ENCODE measurements around the gene SV2A.
"Not testable (repeated sequence)": the region's sequence is repeated elsewhere in the genome, so short reads cannot be mapped to it uniquely, and the experiment has no call there.

The SV2A gene

DNA sequence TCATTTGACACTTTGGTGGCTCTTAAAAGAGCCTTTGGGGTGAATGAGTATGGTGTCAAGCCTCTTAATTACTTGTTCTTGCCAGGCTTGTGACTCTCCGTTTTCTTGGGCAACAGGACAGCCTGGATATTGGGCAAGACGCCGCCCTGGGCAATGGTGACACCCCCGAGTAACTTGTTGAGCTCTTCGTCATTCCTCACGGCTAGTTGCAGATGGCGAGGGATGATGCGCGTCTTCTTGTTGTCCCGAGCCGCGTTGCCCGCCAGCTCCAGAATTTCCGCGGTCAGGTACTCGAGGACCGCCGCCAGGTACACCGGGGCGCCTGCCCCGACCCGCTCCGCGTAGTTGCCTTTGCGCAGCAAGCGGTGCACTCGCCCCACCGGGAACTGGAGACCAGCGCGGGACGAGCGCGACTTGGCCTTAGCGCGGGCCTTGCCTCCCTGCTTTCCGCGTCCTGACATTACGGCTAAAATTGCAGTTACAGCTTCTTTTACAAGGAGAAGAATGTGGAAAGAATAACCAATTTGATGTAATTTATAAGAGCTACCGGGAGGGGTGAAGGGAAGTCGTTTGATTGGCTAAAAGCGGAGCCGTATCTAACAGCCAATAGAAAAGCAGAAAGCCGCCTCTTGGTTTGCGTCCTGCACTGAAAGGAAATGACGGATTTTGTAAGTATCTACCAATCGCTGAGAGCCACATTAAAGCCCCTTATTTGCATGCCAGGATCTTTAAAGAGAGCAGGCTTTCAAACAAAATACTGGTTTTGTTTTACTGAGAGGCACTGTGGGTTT, 30.0 kb downstream of the SV2A start:
- H3K4me3 ChIP-seq (ENCODE audit: insufficient read depth, low read depth, low read length, poor library complexity, severe bottlenecking) = peak overlapping the region; percentile 64
- H3K9me3 ChIP-seq (ENCODE audit: control insufficient read depth, low read length) = no peaks in the 10 kb centered on the region
- no peaks in the 10 kb centered on the region for H3K36me3 ChIP-seq (ENCODE audit: control insufficient read depth, insufficient read depth, low read length)
- peak overlapping the region; percentile 81 for H3K27ac ChIP-seq (ENCODE audit: insufficient read depth, low read length, poor library complexity, severe bottlenecking)
- H3K27me3 ChIP-seq (replicated peaks; ENCODE audit: control insufficient read depth, insufficient read depth, low read length, poor library complexity, severe bottlenecking) = no peaks in the 10 kb centered on the region
- peak; percentile 66 to 79 (median 68) for DNase-seq
- H3K4me1 ChIP-seq (ENCODE audit: control insufficient read depth, insufficient read depth, low read length, poor library complexity, severe bottlenecking) = peaks cover 5% of the 10 kb centered on the region

DNA sequence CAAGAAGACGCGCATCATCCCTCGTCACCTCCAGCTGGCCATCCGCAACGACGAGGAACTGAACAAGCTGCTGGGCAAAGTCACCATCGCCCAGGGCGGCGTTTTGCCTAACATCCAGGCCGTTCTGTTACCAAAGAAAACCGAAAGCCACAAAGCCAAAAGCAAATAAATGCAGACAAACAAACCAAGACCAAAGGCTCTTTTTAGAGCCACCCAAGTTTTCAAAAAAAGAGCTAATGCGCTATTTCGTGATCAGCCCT, 30.5 kb downstream of the SV2A start:
- H3K27ac ChIP-seq (ENCODE audit: insufficient read depth, low read length, poor library complexity, severe bottlenecking) = peak overlapping the region; percentile 81
- not testable (repeated sequence) for H3K27me3 ChIP-seq (replicated peaks; ENCODE audit: control insufficient read depth, insufficient read depth, low read length, poor library complexity, severe bottlenecking); H3K36me3 ChIP-seq (ENCODE audit: control insufficient read depth, insufficient read depth, low read length); DNase-seq; H3K4me1 ChIP-seq (ENCODE audit: control insufficient read depth, insufficient read depth, low read length, poor library complexity, severe bottlenecking); H3K9me3 ChIP-seq (ENCODE audit: control insufficient read depth, low read length)
- peak overlapping the region; percentile 64 for H3K4me3 ChIP-seq (ENCODE audit: insufficient read depth, low read depth, low read length, poor library complexity, severe bottlenecking)

DNA sequence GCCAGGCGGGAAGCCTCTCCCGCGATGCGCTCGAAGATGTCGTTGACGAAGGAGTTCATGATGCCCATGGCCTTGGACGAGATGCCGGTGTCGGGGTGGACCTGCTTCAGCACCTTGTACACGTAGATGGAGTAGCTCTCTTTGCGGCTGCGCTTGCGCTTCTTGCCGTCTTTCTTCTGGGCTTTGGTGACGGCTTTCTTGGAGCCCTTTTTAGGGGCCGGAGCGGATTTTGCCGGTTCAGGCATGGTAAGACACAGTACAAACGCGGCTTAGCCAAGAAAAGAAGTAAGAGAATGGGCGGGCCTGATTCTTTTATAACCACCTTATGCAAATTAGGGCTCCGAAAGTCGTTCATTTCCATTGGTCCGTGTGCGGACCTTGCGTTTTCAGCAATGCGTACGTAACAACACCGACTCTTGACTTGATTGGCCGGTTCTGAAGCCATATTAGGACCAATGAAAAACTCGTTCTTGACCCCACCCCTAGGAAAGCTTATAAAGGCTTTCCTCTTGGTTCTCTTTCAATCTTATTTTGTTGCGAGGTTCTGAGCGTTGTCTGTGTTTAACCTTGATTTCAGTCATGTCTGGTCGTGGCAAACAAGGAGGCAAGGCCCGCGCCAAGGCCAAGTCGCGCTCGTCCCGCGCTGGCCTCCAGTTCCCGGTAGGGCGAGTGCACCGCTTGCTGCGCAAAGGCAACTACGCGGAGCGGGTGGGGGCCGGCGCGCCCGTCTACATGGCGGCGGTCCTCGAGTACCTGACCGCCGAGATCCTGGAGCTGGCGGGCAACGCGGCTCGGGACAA, 31.0 kb downstream of the SV2A start:
- Histone ChIP-seq H3K27ac (ENCODE audit: insufficient read depth, low read length, poor library complexity, severe bottlenecking) (peak overlapping the region; percentile 81), H3K4me1 (ENCODE audit: control insufficient read depth, insufficient read depth, low read length, poor library complexity, severe bottlenecking) (peaks cover 5% of the 10 kb centered on the region), H3K36me3 (ENCODE audit: control insufficient read depth, insufficient read depth, low read length) (no peaks in the 10 kb centered on the region), H3K9me3 (ENCODE audit: control insufficient read depth, low read length) (no peaks in the 10 kb centered on the region), H3K27me3 (replicated peaks; ENCODE audit: control insufficient read depth, insufficient read depth, low read length, poor library complexity, severe bottlenecking) (no peaks in the 10 kb centered on the region), H3K4me3 (ENCODE audit: insufficient read depth, low read depth, low read length, poor library complexity, severe bottlenecking) (peak overlapping the region; percentile 66)
- peak; percentile 78 to 86 (median 78) for DNase-seq

DNA sequence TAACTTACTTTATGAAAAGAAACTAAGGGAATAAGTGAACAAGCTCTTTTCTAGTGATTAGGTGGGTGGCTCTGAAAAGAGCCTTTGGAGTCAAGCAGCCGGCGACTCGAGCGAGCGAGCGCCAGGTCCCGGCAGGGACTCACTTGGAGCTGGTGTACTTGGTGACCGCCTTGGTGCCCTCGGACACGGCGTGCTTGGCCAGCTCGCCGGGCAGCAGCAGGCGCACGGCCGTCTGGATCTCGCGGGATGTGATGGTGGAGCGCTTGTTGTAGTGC, 31.6 kb downstream of the SV2A start:
- not testable (repeated sequence) for DNase-seq; H3K4me1 ChIP-seq (ENCODE audit: control insufficient read depth, insufficient read depth, low read length, poor library complexity, severe bottlenecking)

DNA sequence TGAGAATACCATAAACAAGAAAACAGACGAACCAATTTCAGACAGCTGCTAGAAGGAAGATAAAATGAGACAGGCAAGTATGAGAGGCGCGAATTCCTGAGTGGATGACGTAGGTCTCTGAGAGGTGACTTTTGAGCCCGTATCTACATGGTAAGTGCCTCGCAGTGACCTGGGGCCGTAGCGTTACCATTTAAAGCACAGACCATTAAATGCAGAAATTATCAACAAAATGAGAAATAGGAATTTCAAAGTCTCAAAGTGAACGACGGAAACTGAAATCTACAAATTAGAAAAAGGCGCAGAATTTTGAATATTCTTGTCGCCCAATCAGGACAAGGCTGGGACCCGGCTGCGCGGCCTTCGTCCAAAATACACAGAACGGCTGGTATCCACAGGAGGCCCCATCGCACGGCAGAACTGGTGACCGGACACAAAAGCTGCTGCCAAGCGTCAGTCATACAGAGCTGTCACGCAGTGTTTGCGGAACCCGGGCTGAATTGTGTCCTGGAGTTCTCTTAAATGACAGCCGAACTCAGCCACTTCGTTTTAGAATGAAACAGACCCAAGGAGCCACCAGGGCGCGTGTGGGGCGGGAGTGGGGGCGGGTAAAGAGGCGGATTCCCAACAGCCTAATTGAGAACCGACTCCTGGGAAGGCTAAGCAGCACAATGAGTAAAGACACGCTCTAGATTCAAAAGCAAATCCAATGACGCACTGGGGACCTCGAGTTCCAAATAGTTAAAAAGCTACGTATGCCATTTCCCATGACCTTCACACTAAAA, 32.1 kb downstream of the SV2A start:
- Histone ChIP-seq H3K9me3 (ENCODE audit: control insufficient read depth, low read length) (no peaks in the 10 kb centered on the region), H3K4me3 (ENCODE audit: insufficient read depth, low read depth, low read length, poor library complexity, severe bottlenecking) (peak overlapping the region; percentile 66), H3K27ac (ENCODE audit: insufficient read depth, low read length, poor library complexity, severe bottlenecking) (peak overlapping the region; percentile 81), H3K4me1 (ENCODE audit: control insufficient read depth, insufficient read depth, low read length, poor library complexity, severe bottlenecking) (peaks cover 5% of the 10 kb centered on the region), H3K36me3 (ENCODE audit: control insufficient read depth, insufficient read depth, low read length) (no peaks in the 10 kb centered on the region), H3K27me3 (replicated peaks; ENCODE audit: control insufficient read depth, insufficient read depth, low read length, poor library complexity, severe bottlenecking) (no peaks in the 10 kb centered on the region)
- DNase-seq = peak; percentile 30 to 51 (median 51)

More for the DNA sequence above, 31.6 kb downstream of the SV2A start:
- H3K4me3 ChIP-seq (ENCODE audit: insufficient read depth, low read depth, low read length, poor library complexity, severe bottlenecking) = peak overlapping the region; percentile 66
- H3K36me3 ChIP-seq (ENCODE audit: control insufficient read depth, insufficient read depth, low read length); H3K9me3 ChIP-seq (ENCODE audit: control insufficient read depth, low read length); H3K27me3 ChIP-seq (replicated peaks; ENCODE audit: control insufficient read depth, insufficient read depth, low read length, poor library complexity, severe bottlenecking): not testable (repeated sequence)
- peak overlapping the region; percentile 81 for H3K27ac ChIP-seq (ENCODE audit: insufficient read depth, low read length, poor library complexity, severe bottlenecking)

DNA sequence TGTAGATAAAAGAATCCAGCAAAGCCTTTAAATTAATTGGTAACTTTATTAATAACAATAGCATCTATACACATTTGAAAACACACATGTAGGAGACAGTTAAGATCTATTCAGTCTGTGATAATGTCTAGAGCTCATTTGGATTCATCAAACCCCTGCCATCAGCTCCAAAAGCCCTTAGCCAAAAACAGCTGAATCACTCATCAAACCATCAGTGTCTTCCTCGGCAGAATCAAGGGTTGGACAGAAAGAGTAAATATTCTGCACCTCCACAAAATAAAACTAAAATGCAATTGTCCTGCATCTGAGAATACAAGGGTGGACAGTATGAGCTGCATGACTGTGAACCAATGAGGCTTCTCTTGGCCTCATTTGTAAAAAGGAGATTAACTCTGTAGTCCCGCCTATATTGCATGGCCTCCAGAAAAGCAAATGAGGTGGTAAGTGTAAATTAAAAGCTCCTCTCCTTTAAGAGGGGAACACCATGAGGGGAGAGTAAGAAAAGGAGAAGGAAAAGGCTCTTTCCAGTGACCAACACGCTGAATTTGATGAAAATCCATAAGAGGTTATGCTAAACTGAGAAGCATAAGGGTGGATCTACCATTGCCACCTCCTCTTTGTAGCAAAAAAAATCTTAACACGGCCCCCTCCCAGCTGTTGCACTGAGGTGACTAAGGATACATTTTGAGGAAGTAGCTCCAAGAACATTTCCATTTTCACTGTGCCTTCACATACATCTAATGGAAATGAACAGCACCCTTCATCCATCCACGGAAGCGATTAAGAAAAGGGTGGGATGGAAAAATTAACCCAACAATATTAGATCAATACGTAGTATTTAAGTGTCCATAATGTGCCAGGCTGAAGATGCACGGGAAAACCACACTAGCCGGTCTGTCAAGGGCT, 33.0 kb downstream of the SV2A start:
- no peaks in the 10 kb centered on the region for H3K36me3 ChIP-seq (ENCODE audit: control insufficient read depth, insufficient read depth, low read length)
- H3K9me3 ChIP-seq (ENCODE audit: control insufficient read depth, low read length) = no peaks in the 10 kb centered on the region
- no peaks in the 10 kb centered on the region for H3K27me3 ChIP-seq (replicated peaks; ENCODE audit: control insufficient read depth, insufficient read depth, low read length, poor library complexity, severe bottlenecking)
- no peak for DNase-seq
- H3K4me3 ChIP-seq (ENCODE audit: insufficient read depth, low read depth, low read length, poor library complexity, severe bottlenecking) = peak overlapping the region; percentile 66
- H3K4me1 ChIP-seq (ENCODE audit: control insufficient read depth, insufficient read depth, low read length, poor library complexity, severe bottlenecking) = peaks cover 6% of the 10 kb centered on the region
- H3K27ac ChIP-seq (ENCODE audit: insufficient read depth, low read length, poor library complexity, severe bottlenecking) = peak overlapping the region; percentile 81

DNA sequence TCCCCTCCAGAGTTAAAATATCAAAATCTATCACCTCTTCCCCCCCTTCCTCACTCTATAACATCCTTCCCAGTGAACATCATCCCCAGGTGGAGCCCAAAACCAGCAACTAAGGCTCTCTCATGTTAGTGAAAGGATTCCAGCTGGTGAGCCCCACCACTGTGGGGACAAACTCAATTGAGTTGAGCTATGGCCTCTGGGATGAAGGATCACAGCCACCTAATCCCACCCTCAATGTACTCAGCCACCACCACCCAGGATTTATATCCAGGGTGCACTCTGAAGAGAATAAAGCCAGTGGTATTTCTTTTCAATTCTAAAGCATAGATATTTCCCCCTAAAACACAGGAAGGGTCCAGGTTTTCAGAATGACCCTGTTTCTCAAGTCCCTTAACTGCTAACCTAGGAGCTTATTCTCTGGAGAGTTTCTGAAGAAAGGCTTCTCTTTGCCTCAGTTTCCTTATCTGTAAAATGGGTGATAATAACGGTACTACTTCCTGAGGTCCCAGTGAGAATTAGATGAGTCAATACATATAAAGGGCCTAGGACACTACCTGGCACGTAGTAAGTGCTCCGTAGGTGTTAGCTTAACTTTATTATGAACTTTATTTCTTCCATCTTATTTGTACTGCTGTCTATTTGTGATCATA, 33.9 kb downstream of the SV2A start:
- no peak for DNase-seq
- Histone ChIP-seq H3K27ac (ENCODE audit: insufficient read depth, low read length, poor library complexity, severe bottlenecking) (no peak overlapping the region), H3K4me3 (ENCODE audit: insufficient read depth, low read depth, low read length, poor library complexity, severe bottlenecking) (no peak overlapping the region), H3K36me3 (ENCODE audit: control insufficient read depth, insufficient read depth, low read length) (no peaks in the 10 kb centered on the region), H3K4me1 (ENCODE audit: control insufficient read depth, insufficient read depth, low read length, poor library complexity, severe bottlenecking) (peaks cover 13% of the 10 kb centered on the region), H3K9me3 (ENCODE audit: control insufficient read depth, low read length) (no peaks in the 10 kb centered on the region), H3K27me3 (replicated peaks; ENCODE audit: control insufficient read depth, insufficient read depth, low read length, poor library complexity, severe bottlenecking) (no peaks in the 10 kb centered on the region)

DNA sequence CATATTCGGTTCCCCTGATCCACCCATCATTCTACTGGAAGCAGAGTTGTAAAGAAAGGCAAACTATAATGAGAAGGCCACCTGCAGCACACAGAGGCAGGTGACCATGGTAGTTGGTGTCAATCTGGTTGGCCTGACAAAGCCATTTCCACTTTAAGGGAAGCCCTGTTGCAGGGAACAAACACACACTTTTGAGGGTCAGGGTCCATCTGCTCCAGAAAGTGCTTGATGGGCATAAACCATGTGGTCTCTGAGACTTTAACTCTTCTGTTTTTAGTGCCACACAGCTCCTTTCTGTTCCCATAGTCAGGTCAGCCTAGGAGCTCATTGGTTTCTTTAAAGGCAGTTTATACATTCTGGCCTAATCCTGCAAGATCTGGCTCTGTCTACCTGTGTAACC, 35.8 kb downstream of the SV2A start:
- no peaks in the 10 kb centered on the region for H3K9me3 ChIP-seq (ENCODE audit: control insufficient read depth, low read length)
- no peak overlapping the region for H3K4me3 ChIP-seq (ENCODE audit: insufficient read depth, low read depth, low read length, poor library complexity, severe bottlenecking)
- no peaks in the 10 kb centered on the region for H3K36me3 ChIP-seq (ENCODE audit: control insufficient read depth, insufficient read depth, low read length)
- peaks cover 13% of the 10 kb centered on the region for H3K4me1 ChIP-seq (ENCODE audit: control insufficient read depth, insufficient read depth, low read length, poor library complexity, severe bottlenecking)
- no peak overlapping the region for H3K27ac ChIP-seq (ENCODE audit: insufficient read depth, low read length, poor library complexity, severe bottlenecking)
- DNase-seq = no peak
- H3K27me3 ChIP-seq (replicated peaks; ENCODE audit: control insufficient read depth, insufficient read depth, low read length, poor library complexity, severe bottlenecking) = no peaks in the 10 kb centered on the region

DNA sequence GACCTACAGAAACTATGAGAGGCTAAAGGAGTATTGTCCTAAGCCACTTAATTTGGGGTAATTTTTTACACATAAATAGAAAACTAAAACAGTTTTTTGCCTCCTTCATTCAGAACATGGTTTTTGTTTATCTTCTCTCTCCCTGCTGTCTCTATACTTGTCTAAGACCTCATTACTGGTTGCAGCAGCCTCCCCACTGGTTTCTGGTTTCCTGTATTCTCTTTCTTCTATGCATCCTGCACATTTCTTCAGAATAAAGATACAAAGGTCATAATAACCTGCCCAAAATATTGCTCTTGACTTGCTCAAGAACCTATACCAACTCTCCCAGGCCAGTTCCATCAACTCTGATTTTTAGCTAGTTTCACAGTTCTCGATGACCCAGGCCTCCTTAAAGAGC, 38.1 kb downstream of the SV2A start:
- H3K4me3 ChIP-seq (ENCODE audit: insufficient read depth, low read depth, low read length, poor library complexity, severe bottlenecking) = no peak overlapping the region
- no peak overlapping the region for H3K27ac ChIP-seq (ENCODE audit: insufficient read depth, low read length, poor library complexity, severe bottlenecking)
- DNase-seq = no peak

More for the DNA sequence above, 38.1 kb downstream of the SV2A start:
- H3K4me1 ChIP-seq (ENCODE audit: control insufficient read depth, insufficient read depth, low read length, poor library complexity, severe bottlenecking) = peaks cover 12% of the 10 kb centered on the region
- no peaks in the 10 kb centered on the region for H3K27me3 ChIP-seq (replicated peaks; ENCODE audit: control insufficient read depth, insufficient read depth, low read length, poor library complexity, severe bottlenecking)
- H3K9me3 ChIP-seq (ENCODE audit: control insufficient read depth, low read length) = no peaks in the 10 kb centered on the region
- no peaks in the 10 kb centered on the region for H3K36me3 ChIP-seq (ENCODE audit: control insufficient read depth, insufficient read depth, low read length)
